DMS79 treated with DMSO at 0.1 percent for 48 hours (cell line): Measurements from ENCODE around the gene PRTN3.
"Not testable (repeated sequence)": the region's sequence is repeated elsewhere in the genome, so short reads cannot be mapped to it uniquely, and the experiment has no call there.

ENCODE experiments used
- DNase-seq: peaks from one replicate; lab custom pipeline; 2025; lab: John Stamatoyannopoulos, UW

PRTN3 gene

DNA sequence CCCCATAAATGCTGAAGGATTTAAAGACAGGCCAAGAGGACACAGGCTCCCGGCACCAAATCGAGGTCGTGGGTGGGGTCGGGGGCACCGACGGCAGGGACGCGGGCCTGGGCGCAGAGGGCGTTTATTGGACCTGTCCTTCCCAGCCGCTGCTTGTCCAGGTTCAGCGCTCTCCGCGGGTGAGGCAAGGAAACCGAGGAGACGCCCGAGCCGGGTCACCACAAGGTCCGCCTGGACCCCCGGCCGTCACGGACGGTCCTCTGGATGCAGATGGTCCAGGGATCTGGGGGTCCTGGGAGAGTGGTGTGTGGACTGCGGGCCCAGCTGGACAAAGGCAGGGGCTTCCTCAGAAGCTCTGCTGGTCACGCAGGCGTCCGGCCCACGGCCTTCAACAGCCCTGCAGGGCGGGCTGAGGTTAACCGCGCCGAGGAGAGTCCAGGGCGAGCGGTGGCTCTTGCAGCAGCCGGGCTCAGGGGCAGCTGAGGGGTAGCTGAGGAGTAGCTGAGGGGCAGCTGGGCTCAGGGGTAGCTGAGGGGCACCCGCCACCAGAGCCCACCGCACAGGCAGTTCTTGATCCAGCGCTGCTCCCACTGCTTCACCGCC lies 27.2 kb downstream of the PRTN3 start:
- no peak for DNase-seq

DNA sequence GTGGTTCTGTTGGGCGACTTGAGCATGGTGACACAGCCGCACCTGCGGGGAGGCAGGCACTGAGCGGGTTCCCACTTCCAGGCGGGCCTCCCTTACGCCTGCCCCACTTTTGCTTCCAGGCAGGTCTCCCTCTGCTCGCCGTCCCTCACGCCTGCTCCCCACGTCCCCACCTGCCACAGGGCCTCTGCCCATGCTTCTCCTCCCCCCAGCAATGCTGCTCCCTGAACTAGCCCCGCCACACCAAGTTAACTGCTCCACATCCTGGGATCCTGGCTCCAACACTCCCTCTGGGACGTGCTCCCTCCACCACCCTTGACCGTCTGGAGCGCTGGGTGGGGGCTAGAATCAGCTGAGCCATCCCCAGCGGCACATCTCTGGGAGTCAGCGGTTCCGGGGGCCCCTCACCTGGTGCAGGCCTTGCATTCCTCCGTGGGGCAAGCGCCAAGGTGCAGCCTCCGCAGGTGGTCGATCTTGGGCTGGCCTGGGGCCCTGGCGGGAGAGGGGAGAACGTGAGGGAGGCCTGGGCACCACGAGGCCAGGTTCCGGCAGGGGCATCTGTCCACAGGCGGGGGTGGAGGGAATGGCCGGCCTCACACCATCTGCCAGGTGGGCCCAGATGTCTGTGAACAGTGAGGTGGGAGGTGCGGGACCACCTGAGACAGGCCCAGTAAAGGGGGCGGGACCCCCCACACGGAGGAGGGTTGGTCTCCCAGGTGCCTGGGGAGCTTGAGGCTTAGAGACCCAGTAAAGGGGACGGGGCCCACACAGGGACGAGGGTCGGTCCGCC lies 27.9 kb downstream of the PRTN3 start:
- DNase-seq, result no peak

DNA sequence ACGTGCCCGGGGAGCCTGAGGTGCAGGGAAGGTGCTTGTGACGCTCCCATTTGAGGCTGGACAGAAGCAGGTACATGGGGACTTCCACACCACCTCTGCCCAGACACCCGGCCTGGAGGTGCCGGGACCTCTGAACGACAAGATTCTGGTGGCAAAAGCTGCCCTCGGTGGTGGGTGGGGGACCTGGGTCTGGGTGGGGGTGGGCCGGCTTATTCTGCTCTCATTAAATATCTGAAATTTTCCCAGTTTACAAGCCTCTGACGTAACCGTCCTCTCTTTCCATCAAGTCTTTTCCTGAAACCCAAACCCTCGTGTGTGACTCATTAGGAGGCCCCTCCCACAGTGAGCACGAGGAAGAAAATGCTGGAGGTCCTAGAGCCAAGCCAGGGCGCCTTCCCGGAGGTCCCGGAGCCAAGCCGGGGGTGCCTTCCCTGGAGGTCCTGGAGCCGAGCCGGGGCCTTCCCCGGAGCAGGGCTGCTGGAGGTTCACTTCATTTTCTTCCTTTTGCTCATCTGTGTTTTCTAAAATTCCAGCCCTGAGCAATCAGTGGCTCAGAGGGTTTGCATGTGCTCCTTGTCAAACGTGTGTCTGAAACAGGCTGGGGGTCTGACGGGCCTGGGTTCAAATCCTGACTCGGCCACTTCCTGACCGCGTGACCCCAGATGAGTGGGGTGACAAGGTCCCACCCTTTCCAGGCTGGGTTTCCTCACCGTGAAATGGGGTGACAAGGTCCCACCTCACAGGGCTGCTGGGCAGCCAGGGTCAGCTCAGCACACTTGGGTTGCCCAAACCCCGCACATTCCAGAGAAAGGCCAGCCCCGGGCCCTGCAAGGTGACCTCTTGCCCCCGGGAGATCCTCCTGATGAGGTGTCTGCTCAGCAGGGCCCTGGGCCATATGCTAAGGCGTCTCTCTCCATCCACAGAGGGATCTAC lies 28.7 kb downstream of the PRTN3 start:
- no peak for DNase-seq

DNA sequence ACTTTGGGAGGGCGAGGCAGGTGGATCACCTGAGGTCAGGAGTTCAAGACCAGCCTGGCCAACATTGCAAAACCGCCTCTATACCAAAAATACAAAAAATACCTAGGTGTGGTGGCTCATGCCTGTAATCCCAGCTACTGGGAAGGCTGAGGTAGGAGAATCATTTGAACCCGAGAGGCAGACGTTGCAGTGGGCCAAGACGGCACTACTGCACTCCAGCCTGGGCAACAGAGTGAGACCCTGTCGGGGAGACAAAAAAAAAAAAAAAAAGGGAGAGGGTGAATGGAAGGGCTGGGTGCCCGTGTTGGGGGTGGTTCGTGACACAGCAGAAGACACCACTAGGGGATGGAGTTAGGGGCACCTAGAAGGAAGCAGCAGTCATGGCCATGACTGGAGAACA lies 29.5 kb downstream of the PRTN3 start:
- no peak for DNase-seq

DNA sequence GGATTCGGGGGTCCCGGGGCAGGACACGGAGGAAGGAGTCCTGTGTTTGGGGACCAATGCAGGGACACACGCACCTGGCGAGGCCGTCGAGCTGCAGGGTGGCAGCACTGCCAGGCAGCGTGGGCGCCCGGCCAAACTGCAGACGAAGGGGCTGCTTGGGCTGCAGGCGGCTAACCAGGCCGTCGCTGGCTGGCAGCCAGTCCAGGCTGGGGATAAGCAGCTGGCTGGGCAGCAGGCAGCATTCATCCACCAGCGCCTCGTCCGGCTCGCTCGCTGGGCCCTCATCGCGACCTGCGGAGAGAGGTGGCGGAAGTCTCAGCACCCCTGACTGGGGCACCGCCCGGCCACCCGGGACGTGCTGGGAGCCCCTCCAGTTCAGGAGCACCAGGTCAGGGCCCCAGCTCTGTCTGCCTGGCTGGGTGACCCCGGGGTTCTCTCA lies 30.2 kb downstream of the PRTN3 start:
- DNase-seq, result peak; percentile 74

DNA sequence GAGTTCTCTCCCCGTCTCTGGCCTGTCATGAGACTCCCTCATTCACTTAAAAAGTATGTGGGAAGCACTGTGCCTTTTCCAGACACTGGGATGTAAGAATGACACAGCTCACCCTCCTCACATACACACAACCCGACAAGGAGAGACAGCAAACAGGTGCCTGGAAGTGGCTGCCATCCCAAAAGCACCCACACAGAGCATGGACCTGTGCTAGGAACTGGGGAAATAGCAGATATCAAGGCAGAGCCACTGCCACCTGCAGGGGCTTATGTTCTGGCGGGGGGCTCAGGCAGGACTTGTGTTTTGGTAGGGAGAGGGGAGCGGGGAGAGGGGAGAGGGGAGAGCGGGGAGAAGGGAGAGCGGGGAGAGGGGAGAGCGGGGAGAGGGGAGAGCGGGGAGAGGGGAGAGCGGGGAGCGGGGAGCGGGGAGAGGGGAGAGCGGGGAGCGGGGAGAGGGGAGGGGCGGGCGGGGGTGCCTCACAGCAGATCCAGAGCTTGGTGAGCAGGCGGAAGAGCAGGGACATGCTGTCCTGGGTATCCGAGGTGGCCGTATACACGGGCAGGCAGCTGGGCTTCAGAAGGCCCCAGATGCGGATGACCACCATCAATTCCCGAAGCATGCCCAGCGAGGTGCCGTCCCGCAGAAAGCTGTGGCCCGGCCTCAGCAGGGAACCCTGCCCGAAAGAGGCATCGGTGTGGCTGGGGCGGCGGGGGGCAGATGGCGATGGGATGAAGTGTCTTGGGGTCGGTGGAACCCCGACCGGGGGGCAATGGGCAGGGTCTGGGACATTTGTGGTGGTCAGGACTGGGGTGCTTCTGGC lies 30.9 kb downstream of the PRTN3 start:
- no peak for DNase-seq

DNA sequence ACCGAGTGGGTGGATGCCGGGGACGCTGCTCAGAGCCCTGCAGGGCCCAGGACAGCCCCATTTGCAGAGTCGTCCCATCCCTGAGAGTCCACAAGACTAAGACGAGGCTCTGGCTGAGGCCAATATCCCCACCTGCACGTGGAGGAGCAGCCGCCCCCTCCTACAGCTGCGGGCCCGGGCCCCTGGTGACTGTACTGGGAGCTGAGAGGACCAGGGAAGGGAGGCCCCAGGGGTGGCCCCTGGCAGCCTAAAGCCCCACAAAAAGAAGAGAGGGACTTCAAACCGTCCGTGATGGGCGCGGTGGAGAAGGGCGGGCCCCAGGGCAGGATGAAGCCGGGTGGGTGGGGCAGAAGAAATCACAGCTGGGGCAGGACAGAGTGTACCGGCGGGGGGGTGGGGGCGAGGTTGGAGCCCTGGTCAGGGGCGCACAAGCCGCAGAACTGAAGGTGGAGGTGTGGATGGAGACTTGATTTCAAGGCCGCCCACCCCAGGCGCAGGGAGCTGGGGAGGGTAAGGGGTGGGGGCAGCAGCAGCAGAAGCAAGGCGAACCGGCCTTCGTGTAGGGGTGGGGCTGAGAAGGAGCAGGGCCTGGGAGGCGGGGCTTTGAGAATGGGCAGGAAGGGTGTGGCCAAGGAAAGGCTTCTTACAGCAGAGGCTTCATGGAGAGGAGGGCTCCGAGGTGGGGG lies 31.6 kb downstream of the PRTN3 start:
- DNase-seq, result no peak

DNA sequence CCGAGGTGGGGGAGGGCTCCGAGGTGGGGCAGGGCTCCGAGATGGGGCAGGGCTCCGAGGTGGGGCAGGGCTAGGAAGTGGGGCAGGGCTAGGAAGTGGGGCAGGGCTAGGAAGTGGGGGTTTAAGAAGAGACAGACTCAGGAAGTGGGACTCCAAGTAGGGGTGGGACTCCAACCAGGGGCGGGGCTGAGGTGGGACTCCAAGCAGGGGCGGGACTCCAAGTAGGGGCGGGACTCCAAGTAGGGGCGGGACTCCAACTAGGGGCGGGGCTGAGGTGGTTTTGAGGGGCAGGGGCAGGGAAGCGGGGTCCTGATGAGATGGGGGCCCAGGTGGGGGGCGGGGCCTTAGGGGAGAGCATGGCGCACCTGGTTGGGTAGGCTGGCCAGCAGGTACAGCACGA lies 32.3 kb downstream of the PRTN3 start:
- DNase-seq, result no peak

DNA sequence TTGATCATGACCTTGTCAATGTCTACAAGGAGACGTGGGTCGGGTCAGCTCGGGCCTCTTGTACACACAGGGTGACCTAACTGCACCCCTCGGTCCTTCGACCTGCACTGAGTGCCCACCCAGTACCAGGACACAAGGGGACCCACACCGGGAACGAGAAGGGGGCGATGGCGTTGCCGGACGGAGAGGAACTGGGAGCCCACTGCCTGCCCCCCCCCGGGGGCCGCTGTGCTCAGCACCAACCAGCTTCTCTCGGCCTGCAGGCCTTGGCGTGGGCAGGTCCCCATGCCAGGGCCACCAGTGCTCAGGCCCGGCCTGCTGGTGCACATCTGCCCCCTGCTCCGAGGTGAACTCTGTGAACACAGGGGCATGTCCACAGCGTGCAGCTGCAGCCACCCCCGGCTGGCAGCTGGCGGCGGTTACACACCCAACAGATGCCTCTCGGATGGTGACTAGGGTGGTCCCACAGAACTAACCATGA lies 32.8 kb downstream of the PRTN3 start:
- no peak for DNase-seq

DNA sequence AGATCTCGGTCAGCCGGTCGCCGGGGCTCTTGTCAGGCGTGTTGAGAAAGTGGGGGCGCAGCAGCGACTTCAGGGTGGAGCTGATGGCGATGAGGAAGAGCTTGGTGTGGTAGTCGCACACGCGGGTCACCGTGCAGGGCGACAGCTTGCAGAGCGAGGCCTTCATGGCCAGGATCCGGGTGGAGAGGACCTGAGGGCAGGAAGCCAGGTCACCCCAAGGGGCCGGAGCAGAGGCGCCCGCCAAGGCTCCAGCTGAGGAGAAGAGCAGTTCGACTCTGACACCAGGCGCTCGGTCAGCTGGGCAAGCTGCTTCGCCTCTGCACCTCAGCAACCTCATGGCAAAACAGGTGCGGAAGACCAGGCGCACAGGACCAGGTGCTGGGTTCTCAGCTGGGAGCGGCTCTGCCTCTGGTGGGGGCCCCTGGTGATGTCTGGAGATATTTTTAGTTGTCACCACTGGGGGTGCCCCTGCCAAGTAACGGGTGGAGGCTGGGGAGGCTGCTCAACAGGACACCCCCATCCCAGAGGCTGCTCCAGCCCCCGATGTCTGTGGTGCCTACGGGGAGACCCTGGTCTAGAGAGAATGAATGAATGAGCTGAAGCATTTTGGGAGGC lies 34.6 kb downstream of the PRTN3 start:
- DNase-seq, result no peak

DNA sequence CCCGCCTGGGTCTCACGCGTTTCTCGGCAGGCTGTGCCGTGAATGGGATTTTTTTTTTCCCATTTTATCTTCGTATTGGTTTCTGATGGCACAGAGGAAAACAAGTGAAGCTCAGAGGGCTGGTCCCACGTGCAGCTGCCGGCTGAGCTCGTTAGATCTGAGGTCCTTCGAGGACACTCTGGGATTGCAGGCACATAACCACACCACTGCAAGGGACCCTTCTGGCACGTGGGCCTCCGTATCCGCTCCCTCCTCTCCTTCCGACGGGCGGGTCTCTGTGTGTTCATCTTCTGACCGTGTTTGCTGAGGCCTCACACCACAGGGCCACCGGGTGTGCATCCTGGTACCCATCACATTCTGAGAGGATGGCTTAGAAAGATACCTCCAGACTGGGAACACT lies 35.3 kb downstream of the PRTN3 start:
- no peak for DNase-seq

DNA sequence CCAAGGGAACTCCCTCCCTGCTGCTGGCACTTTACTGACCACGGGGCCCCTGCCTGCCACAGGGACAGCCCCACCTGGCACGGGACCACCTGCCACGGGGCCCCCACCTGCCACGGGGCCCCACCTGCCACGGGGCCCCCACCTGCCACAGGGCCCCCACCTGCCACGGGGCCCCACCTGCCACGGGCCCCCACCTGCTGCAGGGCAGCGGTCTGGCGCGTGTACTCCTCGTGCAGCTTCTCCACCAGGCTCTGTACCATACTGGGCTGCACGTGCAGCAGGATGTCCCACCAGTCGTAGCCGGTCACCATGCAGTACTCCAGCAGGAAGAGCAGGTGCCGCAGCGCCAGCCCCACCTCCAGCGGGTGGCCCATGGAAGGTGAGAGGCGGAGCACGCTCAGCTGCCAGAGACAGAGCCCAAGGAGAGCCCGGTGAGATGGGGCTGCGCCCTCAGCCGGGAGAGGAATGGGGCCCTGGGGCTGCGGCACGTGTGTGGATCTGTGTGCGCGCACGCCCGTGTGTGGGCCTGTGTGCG lies 36.0 kb downstream of the PRTN3 start:
- DNase-seq, result no peak

DNA sequence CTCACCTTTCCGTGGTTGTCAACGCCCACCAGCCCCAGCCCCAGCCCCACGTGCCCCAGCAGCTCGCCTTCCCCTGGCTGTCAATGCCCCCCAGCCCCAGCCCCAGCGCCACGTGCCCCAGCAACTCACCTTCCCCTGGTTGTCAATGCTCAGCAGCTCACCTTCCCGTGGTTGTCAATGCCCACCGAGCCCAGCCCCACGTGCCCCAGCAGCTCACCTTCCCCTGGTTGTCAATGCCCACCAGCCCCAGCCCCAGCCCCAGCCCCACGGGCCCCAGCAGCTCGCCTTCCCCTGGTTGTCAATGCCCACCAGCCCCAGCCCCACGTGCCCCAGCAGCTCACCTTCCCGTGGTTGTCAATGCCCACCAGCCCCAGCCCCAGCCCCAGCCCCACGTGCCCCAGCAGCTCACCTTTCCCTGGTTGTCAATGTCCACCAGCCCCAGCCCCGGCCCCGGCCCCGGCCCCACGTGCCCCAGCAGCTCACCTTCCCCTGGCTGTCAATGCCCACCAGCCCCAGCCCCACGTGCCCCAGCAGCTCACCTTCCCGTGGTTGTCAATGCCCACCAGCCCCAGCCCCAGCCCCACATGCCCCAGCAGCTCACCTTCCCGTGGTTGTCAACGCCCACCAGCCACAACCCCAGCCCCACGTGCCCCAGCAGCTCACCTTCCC lies 37.3 kb downstream of the PRTN3 start:
- not testable (repeated sequence) for DNase-seq

DNA sequence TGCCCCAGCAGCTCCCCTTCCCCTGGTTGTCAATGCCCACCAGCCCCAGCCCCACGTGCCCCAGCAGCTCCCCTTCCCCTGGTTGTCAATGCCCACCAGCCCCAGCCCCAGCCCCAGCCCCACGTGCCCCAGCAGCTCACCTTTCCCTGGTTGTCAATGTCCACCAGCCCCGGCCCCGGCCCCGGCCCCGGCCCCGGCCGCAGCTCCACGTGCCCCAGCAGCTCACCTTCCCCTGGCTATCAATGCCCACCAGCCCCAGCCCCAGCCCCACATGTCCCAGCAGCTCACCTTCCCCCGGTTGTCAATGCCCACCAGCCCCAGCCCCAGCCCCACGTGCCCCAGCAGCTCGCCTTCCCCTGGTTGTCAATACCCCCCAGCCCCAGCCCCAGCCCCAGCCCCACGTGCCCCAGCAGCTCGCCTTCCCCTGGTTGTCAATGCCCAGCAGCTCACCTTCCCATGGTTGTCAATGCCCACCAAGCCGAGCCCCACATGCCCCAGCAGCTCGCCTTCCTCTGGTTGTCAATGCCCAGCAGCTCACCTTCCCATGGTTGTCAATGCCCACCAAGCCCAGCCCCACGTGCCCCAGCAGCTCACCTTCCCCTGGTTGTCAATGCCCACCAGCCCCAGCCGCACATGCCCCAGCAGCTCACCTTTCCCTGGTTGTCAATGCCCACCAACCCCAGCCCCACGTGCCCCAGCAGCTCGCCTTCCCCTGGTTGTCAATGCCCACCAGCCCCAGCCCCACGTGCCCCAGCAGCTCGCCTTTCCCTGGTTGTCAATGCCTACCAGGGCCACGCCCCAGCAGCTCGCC lies 38.2 kb downstream of the PRTN3 start:
- DNase-seq, result not testable (repeated sequence)

DNA sequence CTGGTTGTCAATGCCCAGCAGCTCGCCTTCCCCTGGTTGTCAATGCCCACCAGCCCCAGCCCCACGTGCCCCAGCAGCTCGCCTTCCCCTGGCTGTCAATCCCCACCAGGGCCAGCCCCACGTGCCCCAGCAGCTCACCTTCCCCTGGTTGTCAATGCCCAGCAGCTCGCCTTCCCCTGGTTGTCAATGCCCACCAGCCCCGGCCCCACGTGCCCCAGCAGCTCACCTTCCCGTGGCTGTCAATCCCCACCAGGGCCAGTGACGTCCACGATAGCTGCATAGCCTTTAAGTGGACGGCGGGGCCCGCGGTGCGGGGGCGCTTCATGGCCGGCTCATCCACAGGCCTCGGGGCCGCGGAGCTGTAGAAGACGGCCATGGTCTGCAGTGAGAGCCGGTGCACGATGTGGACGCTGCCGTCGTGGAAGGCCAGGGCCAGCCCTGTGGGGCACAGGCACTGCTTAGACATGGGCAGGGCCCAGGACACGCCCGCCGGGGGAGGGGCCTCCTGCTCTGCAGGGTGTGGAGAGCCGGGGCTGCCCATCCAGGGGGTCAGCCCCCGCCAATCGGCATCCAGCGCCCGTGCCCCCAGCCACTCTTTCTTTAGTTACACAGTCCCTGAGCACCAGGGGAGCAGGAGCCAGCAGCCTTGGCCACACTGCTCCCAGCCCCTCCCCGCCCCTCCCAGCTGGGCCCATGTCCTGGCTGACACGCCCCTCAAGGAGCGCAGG lies 39.1 kb downstream of the PRTN3 start:
- DNase-seq, result no peak

DNA sequence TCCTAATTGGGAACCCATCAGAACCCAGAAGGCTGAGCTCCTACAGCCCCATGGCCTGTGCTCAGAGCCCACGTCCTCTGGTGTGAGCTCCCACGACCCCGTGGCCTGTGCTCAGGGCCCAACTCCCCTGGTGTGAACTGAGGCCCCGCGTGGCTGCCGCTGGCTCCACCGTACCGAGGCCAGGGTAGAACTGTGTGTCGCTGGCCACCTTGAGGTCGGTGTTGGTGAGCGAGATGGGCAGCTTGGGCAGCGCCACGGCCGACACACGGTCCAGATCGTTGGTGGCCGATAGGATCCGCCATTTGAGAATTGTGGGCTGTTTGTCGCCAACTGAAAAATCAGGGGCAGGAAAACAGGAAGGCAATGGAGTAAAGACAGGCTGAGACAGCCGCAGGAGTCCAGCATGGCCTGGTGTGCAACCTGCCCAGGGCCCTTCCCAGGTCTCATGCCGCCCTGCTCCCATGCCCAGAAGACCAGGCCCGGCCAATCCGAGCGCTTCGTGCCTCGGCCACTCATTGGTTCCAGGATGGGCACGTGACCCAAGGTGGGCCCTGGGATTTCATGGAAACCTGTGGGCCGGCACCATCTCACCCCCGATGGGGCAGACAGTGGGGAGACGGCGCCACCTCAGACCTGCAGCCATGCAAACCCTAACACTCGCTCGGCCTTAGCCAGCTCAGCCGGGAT lies 40.7 kb downstream of the PRTN3 start:
- no peak for DNase-seq

DNA sequence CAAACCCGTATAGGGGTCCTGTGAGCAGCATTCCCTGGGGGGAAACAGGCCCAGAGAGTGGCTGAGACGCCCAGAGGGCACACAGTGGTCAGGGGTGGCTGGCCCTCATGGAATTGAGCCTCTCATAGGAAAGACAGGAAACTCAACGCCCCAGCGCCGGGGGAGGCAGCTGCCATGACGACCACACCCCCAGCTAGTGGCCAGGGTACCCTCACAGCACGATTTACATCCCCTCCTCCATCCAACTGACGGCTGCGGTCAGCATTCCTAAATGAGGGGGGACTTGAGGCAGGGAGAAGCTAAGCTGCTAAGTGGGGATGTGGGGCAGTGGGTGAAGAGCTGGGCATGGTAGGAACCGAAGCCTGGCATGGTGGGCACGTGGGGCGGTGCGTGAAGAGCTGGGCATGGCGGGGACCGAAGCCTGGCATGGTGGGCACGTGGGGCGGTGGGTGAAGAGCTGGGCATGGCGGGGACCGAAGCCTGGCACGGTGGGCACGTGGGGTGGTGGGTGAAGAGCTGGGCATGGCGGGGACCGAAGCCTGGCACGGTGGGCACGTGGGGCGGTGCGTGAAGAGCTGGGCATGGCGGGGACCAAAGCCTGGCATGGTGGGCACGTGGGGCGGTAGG lies 42.2 kb downstream of the PRTN3 start:
- no peak for DNase-seq
